HG02840 (cell line): ENCODE data around the gene KRTAP3-2.

ENCODE experiments used
- ATAC-seq: cut with Tn5 transposase; IDR thresholded peaks from one replicate; pipeline ENCODE4 v1.9.1; 2021; ENCODE audit warnings: mild to moderate bottlenecking, moderate library complexity, moderate number of reproducible peaks; ENCODE audit not compliant: unreplicated experiment, low FRiP score

KRTAP3-2 gene

DNA sequence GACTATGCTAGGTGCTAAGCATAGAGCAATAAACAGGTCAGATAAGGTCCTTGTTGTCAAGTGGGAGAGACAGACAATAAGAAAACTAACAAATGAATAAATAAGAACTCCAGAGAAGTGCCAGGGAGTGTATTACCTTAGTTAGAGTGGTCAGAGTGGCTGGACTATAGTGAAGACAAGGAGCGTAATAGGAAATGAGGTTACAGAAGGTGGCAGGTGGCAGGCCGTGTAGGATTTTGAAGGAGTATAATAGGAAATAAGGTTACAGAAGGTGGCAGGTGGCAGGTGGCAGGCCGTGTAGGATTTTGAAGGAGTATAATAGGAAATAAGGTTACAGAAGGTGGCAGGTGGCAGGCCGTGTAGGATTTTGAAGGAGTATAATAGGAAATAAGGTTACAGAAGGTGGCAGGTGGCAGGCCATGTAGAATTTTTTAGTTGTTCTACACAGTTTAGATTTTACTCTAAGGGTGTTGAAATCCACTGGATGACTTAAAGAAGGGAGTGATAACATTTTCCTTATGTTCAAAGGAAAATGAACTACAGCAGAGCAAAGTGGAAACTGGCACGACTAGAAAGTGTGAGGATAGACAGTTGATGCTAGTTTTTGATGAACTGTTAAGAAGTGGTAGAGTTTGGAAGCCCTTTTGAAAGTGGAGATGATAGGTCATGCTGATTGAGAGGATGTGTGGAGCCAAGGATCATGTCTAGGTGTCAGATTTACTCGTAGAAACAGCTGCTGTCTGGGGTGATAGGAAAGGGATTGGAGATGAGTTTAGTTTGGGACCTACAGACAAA, 12.8 kb upstream of the KRTAP3-2 start:
- no peak for ATAC-seq

DNA sequence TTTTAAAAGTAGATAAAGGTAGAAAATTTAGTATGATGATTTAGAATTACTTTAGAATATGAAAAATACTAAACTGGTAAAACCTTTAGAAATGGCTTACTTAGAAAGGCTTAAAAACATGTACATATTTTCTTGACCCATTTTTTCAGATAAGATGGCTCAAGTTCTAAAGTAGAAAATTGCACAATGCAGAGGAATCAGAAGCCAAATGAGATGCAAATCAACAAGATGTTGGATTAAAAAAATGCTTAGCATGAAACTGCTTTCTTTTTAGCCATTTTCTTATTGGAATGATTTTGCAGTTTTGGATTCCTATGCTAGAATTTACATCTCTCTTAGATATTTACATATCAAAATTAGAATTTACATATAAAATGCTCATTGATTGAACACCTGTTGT, 10.7 kb upstream of the KRTAP3-2 start:
- no peak for ATAC-seq

DNA sequence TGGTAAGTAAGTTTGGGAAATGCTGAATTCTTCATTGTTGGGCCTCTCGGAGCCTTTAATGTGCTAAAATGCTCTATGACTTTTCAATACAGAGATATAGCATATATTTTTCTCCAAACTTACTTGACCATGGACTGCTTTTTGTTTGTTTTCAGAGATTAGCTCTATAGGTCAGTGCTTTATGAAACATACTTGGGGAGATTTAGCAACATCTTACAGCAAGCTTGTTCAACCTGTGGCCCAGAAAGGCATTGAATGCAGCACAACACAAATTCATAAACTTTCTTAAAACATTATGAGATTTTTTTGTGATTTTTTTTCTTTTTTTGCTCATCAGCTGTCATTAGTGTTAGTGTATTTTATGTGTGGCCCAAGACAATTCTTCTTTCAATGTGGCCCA, 10.2 kb upstream of the KRTAP3-2 start:
- ATAC-seq, result no peak

DNA sequence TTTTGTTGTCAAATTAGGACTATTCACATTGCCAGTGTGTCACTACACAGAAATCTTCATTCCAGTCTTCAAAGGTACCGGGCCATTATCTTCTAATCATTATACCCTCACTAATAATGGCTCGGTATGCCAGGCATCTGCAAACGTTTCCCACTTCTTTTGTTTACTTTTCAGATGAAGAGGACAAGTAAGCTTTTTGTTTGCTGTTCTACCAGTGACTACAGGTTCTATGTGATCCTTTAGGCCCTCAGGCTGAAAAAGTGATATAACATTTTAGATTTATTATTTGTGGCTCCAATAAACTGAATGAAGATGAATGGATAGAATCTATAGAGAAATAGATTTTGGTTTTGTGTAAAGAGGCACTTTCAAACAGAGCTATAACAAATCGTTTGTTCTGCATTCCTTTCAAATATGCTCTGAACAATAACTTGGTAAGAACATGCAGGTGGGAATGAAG, 9.6 kb upstream of the KRTAP3-2 start:
- no peak for ATAC-seq

DNA sequence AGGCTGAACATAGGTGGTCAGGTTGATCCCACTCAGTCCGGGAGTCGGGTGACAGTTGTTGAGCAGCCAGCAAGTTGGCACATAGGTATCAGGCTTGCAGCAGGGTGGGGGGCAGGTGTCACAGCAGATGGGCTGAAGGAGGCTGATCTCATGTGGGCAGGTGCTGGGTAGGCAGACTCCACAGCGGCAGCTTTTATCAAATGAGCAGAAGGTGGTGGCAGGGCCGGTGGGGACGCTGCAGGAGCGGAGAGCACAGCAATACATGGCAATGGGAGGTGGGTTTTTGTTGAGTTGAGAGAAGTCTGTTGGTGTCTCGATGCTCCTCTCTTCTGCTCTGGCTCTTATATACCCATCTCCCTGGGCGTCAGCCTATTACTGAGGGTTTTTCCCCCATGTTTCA, 9.1 kb upstream of the KRTAP3-2 start, which contains the start of gene KRTAP3-1:
KRTAP3-1 (minus strand) TSS at position 318 of the 400 bp plus-strand sequence; CDS start at position 264, 54 bp downstream.
- no peak for ATAC-seq

DNA sequence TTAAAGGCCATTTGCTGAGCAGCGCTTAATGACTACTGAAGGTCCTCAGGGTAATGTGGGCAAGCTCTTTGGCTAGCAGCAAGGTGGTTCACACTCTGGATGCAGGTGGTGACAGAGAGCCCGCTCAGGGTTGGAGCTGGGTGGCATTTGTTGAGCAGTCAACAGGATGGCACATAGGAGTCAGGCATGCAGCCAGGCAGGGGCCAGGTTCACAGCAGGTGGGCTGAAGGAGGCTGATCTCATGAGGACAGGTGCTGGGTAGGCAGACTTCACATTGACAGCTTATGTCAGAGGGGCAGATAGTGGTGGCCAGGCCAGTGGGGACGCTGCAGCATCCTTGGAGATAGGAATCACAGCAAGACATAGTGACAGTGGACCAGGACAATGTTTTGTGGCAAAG, 4.7 kb upstream of the KRTAP3-2 start:
- ATAC-seq, result no peak

DNA sequence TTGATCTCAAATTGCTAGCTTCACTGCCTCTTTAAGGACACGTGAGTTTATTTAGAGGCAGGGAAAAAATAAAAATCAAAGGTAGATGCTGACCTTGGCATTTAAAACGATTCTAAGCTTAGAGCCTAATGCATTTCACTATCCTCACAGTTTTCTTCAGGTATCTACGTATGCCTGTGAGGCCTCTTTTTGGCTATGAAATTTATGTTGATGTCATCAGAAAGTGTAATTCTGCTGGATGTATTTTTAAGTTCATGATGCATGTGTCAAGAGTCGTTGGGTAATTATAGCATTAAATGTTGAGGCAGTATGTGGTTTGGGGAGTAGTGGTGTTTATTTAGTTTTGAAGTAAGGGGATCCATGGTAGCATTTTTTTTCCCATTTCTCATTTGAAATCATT, 4.2 kb upstream of the KRTAP3-2 start:
- ATAC-seq, result no peak

DNA sequence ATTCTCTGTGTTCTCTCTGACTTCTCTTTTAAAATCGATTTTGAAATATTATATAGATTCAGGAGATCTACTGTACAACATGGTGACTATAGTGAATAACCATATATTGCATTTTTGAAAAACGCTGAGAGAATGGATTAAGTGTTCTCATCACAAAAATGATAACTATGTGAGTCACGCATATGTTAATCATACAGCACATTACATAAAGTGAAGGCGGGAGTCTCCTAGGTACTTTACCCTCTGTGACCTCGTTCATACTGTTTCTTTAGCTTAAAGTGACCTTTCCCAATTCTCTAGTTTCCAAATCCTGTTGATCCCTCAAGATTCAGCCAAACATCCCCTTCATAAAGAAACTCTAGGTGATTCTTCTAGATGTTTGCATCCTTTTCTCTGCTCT, 3.1 kb upstream of the KRTAP3-2 start:
- no peak for ATAC-seq

DNA sequence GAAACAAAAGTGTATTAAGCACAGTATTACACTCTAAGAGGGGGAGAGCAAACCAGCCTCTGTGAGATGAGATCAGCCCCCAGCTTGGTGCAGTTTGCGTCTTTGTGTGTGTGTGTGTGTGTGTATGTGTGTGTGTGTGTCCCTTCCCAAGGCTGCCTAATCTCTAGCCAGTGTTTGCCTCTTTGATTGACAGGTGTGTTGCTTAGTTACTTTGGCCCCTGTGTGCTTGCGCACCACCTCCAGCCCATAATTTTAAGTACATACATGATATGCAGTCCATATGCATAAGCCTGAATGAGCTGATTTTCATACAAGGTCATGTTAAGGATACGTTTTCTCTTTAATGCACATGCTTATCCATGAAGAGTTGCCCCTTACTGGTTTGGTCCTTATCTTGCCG, 2.1 kb upstream of the KRTAP3-2 start:
- ATAC-seq, result no peak

DNA sequence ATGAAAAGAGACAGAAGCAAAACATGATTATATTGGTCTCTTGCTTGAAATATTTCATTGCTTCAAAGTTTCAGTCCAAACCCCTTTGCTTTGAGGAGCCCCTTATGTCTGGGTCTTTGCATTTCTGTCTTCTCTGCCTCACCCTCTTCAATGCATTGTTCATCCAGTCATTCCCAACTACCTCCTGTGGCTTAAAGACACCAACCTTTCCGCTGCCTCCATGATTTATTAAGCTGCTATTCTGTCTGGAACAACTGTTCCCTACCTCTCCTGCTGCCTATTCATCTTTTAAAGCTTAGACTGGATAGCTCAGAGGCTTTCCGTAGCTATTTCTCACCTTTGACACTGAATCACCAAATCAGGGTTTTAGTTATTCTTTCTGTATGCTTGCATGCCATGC, 2.3 kb downstream of the KRTAP3-2 start:
- no peak for ATAC-seq

DNA sequence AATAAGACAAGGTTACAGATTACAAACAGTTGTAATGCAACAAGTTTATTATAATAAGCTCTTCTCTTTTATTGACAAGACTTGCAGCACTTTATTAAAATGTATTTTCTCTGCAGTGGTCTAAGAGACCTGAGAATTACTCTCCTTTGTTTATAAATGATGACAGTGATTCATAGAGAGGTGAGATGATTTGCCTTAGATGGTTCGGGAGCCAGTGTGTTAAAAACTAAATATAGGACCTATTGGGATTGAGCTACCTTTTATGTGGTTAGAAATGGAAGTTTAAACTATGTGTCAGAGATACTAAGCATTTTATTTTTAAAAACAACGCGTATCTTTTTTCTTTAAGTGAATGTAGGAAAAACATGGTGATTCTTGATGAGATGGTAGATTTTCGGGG, 2.9 kb downstream of the KRTAP3-2 start:
- no peak for ATAC-seq

DNA sequence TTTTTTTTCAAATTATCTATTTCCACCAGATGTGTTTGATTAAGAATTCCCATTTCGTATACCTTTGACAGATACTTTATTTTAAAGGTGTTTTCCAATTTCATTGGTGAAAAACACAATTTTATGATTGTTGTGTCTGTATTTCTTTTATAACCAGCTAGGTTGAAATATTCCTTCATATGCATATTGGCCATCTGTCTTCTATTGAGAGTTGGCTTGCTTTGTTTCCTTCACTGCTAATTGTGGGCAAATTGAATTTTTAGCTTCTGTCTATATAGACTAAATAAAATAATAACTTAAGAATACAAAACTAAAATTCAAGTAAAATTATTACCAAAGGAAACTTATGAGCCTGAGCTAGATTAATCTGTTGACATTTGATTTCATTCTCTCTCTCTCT, 4.6 kb downstream of the KRTAP3-2 start:
- ATAC-seq, result no peak

DNA sequence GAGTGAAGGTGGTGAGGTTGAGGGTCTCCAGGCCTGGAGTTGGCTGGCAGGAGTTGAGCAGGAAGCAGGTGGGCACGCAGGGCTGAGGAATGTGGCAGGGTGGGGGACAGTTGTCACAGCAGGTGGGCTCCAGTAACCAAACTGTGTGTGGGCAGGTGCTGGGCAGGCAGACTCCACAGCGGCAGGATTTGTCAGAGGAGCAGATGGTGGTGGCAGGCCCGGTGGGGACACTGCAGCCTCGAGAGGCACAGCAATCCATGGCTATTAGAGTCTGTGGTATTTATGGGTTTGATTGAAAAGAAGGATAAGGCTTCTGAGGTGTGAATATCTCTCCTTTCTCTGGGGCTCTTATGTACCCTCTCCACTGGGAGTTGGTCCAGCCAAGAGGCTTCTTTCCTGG, 5.9 kb downstream of the KRTAP3-2 start, which contains the start of gene KRTAP3-3:
KRTAP3-3 (minus strand) TSS at position 326 of the 400 bp plus-strand sequence; CDS start at position 259, 67 bp downstream.
- no peak for ATAC-seq

DNA sequence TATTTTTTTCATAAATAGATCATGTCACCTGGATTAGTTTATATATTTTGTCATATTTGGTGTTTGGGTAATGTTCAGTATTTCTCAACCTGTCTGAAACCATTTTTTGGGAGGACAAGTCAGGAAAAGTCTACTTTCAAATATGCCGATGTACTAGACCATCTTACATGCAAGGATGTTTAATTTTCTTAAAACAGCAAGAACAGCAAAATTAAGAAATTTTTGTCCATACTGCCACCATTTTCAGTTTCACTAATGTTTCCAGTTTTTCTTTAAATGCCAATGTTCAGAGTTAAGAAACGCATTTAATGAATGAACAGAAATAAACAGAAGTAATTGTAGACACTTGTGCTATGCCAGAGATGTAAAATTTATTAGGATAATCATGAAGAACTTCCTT, 6.6 kb downstream of the KRTAP3-2 start:
- ATAC-seq, result no peak

DNA sequence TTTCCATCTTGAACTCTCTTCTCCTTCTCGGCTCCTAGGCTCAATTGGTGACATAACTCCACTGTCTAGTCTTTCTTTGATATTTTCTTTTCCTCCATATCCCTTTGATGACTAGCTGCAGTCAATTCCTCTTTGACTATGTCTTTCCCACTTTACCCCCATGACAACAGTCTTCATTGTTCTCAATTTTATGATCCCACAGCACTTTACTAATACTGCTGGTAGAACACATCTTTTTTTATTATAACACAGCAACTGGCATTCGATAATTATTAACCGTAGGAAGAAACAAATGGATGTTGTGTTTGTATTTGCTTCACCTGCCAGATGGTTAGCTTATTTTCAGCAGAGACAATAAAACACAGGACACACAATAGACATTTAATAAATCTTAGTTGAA, 7.0 kb downstream of the KRTAP3-2 start:
- ATAC-seq, result no peak

DNA sequence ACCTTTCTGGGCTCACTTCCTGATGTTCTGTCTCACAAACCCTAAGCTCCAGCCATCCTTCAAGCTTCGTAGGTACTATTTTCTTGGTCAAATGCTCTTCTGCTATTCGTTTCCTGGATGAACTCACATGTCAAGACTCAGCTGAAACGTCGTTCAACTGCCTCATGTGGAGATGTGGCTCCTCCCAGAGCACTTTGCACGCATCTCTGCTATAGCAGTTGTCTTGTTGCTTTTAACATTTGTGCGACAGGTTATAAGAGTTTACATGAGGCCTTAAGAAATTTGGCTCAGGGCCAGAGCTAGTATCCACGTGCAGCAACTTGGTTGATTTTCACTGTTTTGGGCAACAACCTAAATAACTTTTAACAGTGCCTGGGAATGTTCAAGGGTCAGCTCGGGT, 12.8 kb downstream of the KRTAP3-2 start:
- no peak for ATAC-seq

DNA sequence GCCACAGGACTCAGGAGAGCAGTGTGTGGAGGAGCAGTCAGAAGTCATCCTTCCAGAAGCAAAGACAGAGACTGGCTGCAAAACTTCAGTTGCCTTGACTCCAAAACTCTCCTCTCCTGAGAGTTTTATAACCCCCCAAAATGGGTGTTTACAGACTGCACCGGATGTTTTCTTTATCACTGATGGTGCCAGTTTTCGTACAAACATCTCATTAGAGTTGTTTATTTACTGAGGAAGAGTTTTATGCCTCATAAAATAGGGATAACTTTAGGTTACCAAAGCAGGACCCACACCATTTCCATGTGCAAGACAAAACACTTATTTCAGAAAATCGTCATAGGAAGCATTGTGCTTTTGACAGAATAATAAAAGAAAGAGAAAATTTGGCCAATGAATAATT, 15.5 kb downstream of the KRTAP3-2 start, which contains the start of gene KRT40:
KRT40 (minus strand) TSS at position 101 of the 400 bp plus-strand sequence; CDS start at position 48, 53 bp downstream.
- ATAC-seq, result no peak

DNA sequence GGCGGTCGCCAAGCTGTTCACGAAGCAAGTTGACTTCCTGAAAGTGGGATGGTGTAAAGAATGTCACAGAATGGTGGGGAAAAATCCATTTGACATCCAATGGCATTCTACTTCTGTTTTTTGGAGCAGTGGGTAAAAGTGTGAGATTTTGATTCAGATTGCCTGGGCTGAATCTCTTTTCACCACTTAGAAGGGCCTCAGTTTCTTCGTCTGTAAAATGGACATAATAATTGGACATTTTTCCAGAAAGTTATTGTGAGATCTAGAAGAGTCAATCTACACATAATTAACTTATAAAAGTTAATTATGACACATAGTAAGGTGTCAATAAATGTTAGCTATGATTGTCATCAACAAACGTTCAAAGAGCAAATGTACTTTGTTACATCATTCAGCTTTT, 18.6 kb downstream of the KRTAP3-2 start:
- no peak for ATAC-seq

DNA sequence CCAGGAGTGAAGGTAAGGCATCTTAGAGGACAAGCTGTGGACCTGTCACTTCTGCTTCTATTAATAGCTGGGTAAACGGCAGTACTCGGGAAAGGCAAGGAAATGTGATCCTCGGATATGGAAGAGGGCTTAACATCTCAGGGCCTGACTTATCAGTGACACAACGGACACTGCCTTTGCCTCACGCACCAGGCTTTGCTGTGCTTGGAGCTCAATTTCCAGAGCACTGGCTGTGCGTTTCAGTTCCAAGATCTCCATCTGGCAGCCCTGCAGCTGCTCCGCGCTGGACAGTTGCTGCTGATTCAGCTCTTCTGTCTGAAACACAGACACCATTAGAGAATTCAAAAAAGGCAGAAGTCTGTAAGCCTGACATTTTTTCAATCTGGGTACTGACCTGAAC, 19.1 kb downstream of the KRTAP3-2 start:
- ATAC-seq, result no peak

DNA sequence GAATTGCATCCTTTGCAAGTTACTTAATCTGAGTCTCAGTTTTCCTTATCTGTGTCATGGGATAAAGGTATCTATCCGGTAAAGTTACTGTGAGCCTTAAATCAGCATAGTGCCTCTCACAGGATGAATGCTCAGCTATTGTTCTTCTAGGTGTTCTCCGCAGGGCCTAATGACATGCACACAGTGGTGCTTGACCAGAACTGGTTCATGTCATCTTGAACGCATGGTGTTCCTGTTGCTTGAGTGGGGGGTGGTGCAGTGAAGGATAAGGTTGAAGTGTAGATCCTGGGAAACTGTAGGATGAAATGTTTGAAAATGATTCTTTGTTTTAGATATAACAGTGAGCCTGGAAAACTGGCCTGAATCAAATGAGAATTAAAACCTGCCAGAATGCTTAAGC, 19.6 kb downstream of the KRTAP3-2 start:
- ATAC-seq, result no peak

DNA sequence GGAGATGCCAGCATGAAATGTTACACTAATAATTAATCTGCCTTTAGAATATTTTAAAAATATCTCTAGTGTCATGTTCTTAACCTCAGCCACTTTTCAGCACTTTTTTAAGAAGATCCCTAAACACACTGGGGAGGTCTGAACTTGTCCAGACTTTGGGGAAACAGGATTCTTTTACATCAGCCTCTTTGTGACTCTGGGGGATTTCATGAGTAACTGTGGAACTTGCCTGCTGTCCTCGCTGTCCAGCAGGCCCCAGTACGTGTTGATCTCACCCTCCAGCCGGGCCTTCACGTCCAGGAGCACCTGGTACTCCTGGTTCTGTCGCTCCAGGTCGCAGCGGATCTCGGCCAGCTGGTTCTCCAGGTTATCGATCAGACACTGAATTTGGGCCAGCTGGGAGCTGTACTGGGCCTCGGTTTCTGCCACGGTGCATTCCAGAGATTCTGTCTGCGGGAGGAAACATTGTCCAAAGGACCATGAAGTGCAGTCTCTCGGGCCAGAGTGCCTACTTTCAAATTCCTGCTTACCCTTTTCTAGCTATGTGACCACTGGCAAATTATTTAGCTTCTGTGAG, 21.0 kb downstream of the KRTAP3-2 start:
- no peak for ATAC-seq

DNA sequence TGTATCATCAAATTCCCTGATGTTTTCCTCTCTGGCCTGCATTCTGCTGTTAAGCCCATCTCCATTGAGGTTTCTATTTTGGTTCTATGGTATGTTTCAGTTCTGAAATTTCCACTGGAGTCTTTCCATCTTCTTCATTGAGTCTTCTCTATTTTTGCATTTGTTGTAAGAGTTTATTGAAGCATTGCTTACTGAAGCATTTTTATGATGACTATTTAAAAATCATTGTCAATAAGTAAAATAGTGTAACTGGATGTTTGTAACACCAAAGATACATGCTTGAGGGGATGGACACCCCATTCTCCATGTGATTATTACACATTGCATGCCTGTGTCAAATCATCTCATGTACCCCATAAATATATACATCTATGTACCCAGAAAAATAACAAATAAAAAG, 24.2 kb downstream of the KRTAP3-2 start:
- no peak for ATAC-seq
